HFFc6 (cell line): ENCODE results near the gene UBE2R2. TPM values are rescaled to one million over a fixed set of nuclear protein-coding genes. Genes with fewer than 3 reads are reported as not detected.
A peak's percentile ranks its signal among the peaks of the same experiment; 100 is the strongest.
"Not testable (repeated sequence)": the region's sequence is repeated elsewhere in the genome, so short reads cannot be mapped to it uniquely, and the experiment has no call there.

Source experiments
- DNase-seq: peaks from one replicate; pipeline ENCODE4 v3.0.0-alpha.2; 2018
- H3K27ac Mint-ChIP-seq: 2 replicates; pipeline ENCODE4 v1.8.0; 2020; ENCODE audit warnings: mild to moderate bottlenecking, mixed read lengths
- H3K27me3 Mint-ChIP-seq: 2 replicates; pipeline ENCODE4 v1.8.0; 2021; ENCODE audit warnings: mild to moderate bottlenecking, moderate library complexity, mixed read lengths; ENCODE audit not compliant: insufficient read depth
- H3K36me3 Mint-ChIP-seq: 2 replicates; pipeline ENCODE4 v1.8.0; 2021; ENCODE audit warnings: low read depth, mixed read lengths
- H3K4me1 Mint-ChIP-seq: 2 replicates; pipeline ENCODE4 v1.8.0; 2020; ENCODE audit warnings: low read depth, mixed read lengths
- H3K4me3 Mint-ChIP-seq: 2 replicates; pipeline ENCODE4 v1.8.0; 2020; ENCODE audit warnings: mild to moderate bottlenecking, moderate library complexity, mixed read lengths
- H3K9me3 Mint-ChIP-seq: 2 replicates; pipeline ENCODE4 v1.8.0; 2020; ENCODE audit warnings: mild to moderate bottlenecking, mixed read lengths
- total RNA-seq, 6 experiments: library from RNA; stranded (reverse); fragmentation: NEBNext Ultra II Directional; extraction: Animal tissue kit (Norgen Biotek cat#: 25700); gene quantifications; 2 replicates in 1 of 6; 3 replicates in 5 of 6; pipeline ENCODE4 v1.2.3, GENCODE V29; 2021
- TF ChIP-seq, protein P1 (sequence below): fragments of 200-600 bp; sonication (generic); IDR thresholded peaks from 2 replicates; pipeline ENCODE4 v1.5.0; 2021; ENCODE audit warnings: antibody characterized with exemption, mild to moderate bottlenecking

The UBE2R2 gene
- total RNA-seq, 6 experiments from 2014 or later, result 39.7 to 49.3 (median 46.6) TPM

- peaks cover 41% of the 10 kb centered on the region for H3K4me1 Mint-ChIP-seq
- H3K27me3 Mint-ChIP-seq, result no peaks in the 10 kb centered on the region
- H3K9me3 Mint-ChIP-seq, result no peaks in the 10 kb centered on the region
- no peak for DNase-seq
- peak overlapping the region; percentile 42; the same call in 1 of the 2 replicates for H3K27ac Mint-ChIP-seq
- H3K36me3 Mint-ChIP-seq, result no peaks in the 10 kb centered on the region
- TF ChIP-seq, protein P1, sequence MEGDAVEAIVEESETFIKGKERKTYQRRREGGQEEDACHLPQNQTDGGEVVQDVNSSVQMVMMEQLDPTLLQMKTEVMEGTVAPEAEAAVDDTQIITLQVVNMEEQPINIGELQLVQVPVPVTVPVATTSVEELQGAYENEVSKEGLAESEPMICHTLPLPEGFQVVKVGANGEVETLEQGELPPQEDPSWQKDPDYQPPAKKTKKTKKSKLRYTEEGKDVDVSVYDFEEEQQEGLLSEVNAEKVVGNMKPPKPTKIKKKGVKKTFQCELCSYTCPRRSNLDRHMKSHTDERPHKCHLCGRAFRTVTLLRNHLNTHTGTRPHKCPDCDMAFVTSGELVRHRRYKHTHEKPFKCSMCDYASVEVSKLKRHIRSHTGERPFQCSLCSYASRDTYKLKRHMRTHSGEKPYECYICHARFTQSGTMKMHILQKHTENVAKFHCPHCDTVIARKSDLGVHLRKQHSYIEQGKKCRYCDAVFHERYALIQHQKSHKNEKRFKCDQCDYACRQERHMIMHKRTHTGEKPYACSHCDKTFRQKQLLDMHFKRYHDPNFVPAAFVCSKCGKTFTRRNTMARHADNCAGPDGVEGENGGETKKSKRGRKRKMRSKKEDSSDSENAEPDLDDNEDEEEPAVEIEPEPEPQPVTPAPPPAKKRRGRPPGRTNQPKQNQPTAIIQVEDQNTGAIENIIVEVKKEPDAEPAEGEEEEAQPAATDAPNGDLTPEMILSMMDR, result no peak
- H3K4me3 Mint-ChIP-seq, result no peak overlapping the region
These were observed 20.2 kb downstream of the UBE2R2 start for GRCh38 chr9:33837138-33837537.

GRCh38 chr9:33840381-33840780 is 23.4 kb downstream of the UBE2R2 start:
- Mint-ChIP-seq H3K27ac (no peak overlapping the region), H3K27me3 (no peaks in the 10 kb centered on the region; the same call in 1 of the 2 replicates), H3K4me3 (no peak overlapping the region), H3K9me3 (no peaks in the 10 kb centered on the region), H3K36me3 (no peaks in the 10 kb centered on the region), H3K4me1 (peaks cover 40% of the 10 kb centered on the region)
- DNase-seq, result no peak
- TF ChIP-seq, protein P1, result no peak

- no peaks in the 10 kb centered on the region for H3K9me3 Mint-ChIP-seq
- peaks cover 5% of the 10 kb centered on the region; the same call in 1 of the 2 replicates for H3K36me3 Mint-ChIP-seq
- no peak overlapping the region for H3K4me3 Mint-ChIP-seq
- DNase-seq, result no peak
- H3K27me3 Mint-ChIP-seq, result no peaks in the 10 kb centered on the region; the same call in 1 of the 2 replicates
- H3K27ac Mint-ChIP-seq, result no peak overlapping the region
- TF ChIP-seq, protein P1, result no peak
- peaks cover 35% of the 10 kb centered on the region for H3K4me1 Mint-ChIP-seq
These were observed 26.5 kb downstream of the UBE2R2 start for GRCh38 chr9:33843312-33843961.

DNA sequence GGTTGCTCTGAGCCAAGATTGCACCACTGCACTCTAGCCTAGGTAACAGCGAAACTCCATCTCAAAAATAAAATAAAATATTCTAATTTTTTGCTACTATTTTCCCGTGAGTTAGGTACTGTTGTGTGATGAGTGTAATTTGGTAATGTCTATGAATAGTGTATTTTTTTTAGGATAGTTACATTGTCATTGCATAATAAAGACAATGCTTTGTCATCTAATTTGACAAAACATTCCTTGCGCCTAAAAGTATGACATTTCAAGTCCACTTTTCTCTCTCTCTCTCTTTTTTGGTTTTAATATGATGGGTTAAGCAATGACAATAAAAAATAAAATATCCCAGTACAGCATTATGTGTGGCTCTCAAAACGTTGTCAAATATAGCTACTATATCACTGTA is 29.3 kb downstream of the UBE2R2 start:
- H3K4me3 Mint-ChIP-seq, result no peak overlapping the region
- peaks cover 40% of the 10 kb centered on the region for H3K4me1 Mint-ChIP-seq
- TF ChIP-seq, protein P1, result no peak
- DNase-seq, result no peak
- no peaks in the 10 kb centered on the region for H3K9me3 Mint-ChIP-seq
- H3K27me3 Mint-ChIP-seq, result no peaks in the 10 kb centered on the region; the same call in 1 of the 2 replicates
- H3K36me3 Mint-ChIP-seq, result peaks cover 5% of the 10 kb centered on the region; the same call in 1 of the 2 replicates
- no peak overlapping the region for H3K27ac Mint-ChIP-seq

DNA sequence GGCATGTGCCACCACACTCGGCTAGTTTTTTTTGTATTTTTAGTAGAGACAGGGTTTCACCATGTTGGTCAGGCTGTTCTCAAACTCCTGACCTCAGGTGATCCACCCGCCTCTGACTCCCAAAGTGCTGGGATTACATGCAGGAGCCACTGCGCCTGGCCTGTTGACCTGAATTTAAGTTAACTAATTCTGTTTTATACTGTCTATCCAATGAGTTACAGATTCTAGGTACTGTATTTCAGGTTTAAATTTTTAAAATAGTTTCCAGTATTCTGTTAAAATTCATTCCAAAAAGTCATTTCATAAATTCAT is 30.9 kb downstream of the UBE2R2 start:
- H3K27ac Mint-ChIP-seq, DNase-seq, H3K36me3 Mint-ChIP-seq, H3K4me3 Mint-ChIP-seq, H3K9me3 Mint-ChIP-seq, H3K27me3 Mint-ChIP-seq: not testable (repeated sequence)
- peaks cover 37% of the 10 kb centered on the region for H3K4me1 Mint-ChIP-seq

DNA sequence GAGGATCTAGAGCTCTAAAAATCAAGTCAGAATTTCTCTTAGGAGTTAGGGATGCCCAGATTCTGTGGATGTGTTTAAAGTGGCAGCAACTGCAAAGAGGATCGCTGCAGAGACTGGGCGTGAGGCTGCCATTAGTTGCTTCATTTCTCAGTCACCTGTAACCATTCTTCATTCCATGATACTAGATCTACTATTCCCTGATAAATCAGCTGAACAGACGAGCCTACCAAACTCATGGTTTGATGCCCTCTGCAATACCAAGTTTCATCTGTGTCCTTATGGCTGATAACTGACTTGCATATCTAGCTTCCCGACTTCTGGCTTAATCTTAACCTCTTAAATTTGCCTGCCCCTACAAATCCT is 33.3 kb downstream of the UBE2R2 start:
- no peak overlapping the region for H3K4me3 Mint-ChIP-seq
- no peaks in the 10 kb centered on the region for H3K9me3 Mint-ChIP-seq
- no peak for DNase-seq
- H3K27me3 Mint-ChIP-seq, result no peaks in the 10 kb centered on the region; the same call in 1 of the 2 replicates
- peaks cover 5% of the 10 kb centered on the region; the same call in 1 of the 2 replicates for H3K36me3 Mint-ChIP-seq
- H3K4me1 Mint-ChIP-seq, result peaks cover 41% of the 10 kb centered on the region
- TF ChIP-seq, protein P1, result no peak
- peak overlapping the region; percentile 56 for H3K27ac Mint-ChIP-seq
